ENCODE data around the gene AZI2.
A peak's percentile ranks its signal among the peaks of the same experiment; 100 is the strongest.

- TF ChIP-seq CTCF (IDR thresholded peaks at IDR 0.05) (peak; percentile 64), MYC (IDR thresholded peaks at IDR 0.05; ENCODE audit: borderline replicate concordance, low read length) (no peak), REST (IDR thresholded peaks at IDR 0.05) (no peak), CHD4 (IDR thresholded peaks at IDR 0.05; ENCODE audit: borderline replicate concordance) (no peak)
Observed at GRCh38 chr3:28317438-28318022, 31.1 kb downstream of the AZI2 start.

Data from A549 (cell line).